NCI-H446 (cell line): ENCODE results near the gene UGP2.
"Not testable (repeated sequence)": the region's sequence is repeated elsewhere in the genome, so short reads cannot be mapped to it uniquely, and the experiment has no call there.

ENCODE experiments used
- DNase-seq, 2 experiments: peaks; one replicate each; lab custom pipeline; 2025; lab: John Stamatoyannopoulos, UW

Gene UGP2

GRCh38 chr2:63893163-63893562 lies 51.5 kb downstream of the UGP2 start:
- DNase-seq: no peak

- DNase-seq: no peak
These were observed 52.5 kb downstream of the UGP2 start for GRCh38 chr2:63894167-63894566.

- no peak for DNase-seq
These were observed 57.1 kb downstream of the UGP2 start for GRCh38 chr2:63898839-63899238.

GRCh38 chr2:63899639-63900038 lies 57.9 kb downstream of the UGP2 start:
- no peak for DNase-seq

- no peak for DNase-seq
These were observed 60.5 kb downstream of the UGP2 start for GRCh38 chr2:63902149-63902548.

GRCh38 chr2:63903003-63903402 lies 61.3 kb downstream of the UGP2 start:
- DNase-seq: no peak

- no peak for DNase-seq
These were observed 72.6 kb downstream of the UGP2 start for GRCh38 chr2:63914311-63914710.

- no peak for DNase-seq
These were observed 85.1 kb downstream of the UGP2 start for GRCh38 chr2:63926815-63927214.

GRCh38 chr2:63932104-63932503 lies 90.4 kb downstream of the UGP2 start:
- DNase-seq: not testable (repeated sequence)
